Measurements from ENCODE around the gene KLHL29. TPM values are rescaled to one million over a fixed set of nuclear protein-coding genes. Genes with fewer than 3 reads are reported as not detected.

Gene KLHL29
- total RNA-seq, 1 donor from 2014 or later: 5.0 TPM

DNA sequence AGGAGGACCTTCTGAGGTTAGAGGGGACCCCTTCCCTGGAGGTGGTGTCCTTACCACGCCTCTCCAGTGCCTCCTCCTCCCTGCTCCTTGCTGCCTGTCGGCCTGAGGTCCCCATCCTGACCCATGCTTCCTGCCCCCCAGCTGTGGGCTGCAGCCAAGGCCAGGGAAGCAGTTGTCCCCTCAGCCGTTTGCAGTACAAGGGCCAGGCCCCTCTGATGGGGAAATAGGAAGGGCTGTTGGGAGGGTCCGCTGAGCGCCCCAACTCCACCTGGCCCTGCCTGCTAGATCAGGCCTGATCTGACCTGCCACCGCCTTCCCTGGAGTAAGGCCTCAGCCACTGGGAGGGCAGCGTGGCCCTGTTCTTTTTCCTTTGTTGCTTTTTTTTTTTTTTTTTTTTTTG lies 219.8 kb downstream of the KLHL29 start:
- no peak for DNase-seq (ENCODE audit: extremely low spot score, unreplicated experiment)
- H3K9me3 Mint-ChIP-seq (ENCODE audit: unreplicated experiment): no peaks in the 10 kb centered on the region
- H3K36me3 Mint-ChIP-seq (ENCODE audit: unreplicated experiment): no peaks in the 10 kb centered on the region
- H3K4me1 Mint-ChIP-seq (ENCODE audit: unreplicated experiment): peaks cover 11% of the 10 kb centered on the region
- H3K4me3 Mint-ChIP-seq (ENCODE audit: unreplicated experiment): no peak overlapping the region
- no peak overlapping the region for H3K27ac Mint-ChIP-seq (ENCODE audit: unreplicated experiment)
- peaks cover 2% of the 10 kb centered on the region for H3K27me3 Mint-ChIP-seq (ENCODE audit: unreplicated experiment)
- TF ChIP-seq, protein P1, sequence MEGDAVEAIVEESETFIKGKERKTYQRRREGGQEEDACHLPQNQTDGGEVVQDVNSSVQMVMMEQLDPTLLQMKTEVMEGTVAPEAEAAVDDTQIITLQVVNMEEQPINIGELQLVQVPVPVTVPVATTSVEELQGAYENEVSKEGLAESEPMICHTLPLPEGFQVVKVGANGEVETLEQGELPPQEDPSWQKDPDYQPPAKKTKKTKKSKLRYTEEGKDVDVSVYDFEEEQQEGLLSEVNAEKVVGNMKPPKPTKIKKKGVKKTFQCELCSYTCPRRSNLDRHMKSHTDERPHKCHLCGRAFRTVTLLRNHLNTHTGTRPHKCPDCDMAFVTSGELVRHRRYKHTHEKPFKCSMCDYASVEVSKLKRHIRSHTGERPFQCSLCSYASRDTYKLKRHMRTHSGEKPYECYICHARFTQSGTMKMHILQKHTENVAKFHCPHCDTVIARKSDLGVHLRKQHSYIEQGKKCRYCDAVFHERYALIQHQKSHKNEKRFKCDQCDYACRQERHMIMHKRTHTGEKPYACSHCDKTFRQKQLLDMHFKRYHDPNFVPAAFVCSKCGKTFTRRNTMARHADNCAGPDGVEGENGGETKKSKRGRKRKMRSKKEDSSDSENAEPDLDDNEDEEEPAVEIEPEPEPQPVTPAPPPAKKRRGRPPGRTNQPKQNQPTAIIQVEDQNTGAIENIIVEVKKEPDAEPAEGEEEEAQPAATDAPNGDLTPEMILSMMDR (IDR thresholded peaks at IDR 0.05): no peak

DNA sequence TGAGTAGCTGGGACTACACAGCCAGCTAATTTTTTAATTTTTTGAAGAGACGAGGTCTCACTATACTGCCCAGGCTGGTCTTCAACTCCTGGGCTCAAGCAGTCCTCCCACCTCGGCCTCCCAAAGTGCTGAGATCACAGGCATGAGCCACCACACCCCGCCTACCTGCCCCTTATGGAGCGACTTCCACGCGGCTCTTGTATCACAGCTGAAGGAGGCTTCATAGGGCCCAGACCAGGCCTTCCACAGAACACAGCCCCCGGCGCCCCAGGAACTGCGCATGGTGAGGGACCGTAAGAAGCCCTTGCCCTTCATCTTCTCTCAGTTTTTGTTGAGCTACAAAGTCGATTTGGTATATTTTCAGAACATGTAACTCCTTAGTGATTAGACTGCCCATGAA lies 220.3 kb downstream of the KLHL29 start:
- H3K36me3 Mint-ChIP-seq (ENCODE audit: unreplicated experiment): no peaks in the 10 kb centered on the region
- no peak overlapping the region for H3K27ac Mint-ChIP-seq (ENCODE audit: unreplicated experiment)
- peaks cover under 1% of the 10 kb centered on the region for H3K9me3 Mint-ChIP-seq (ENCODE audit: unreplicated experiment)
- no peak overlapping the region for H3K4me3 Mint-ChIP-seq (ENCODE audit: unreplicated experiment)
- peaks cover 2% of the 10 kb centered on the region for H3K27me3 Mint-ChIP-seq (ENCODE audit: unreplicated experiment)
- TF ChIP-seq, protein P1 (IDR thresholded peaks at IDR 0.05): no peak
- peaks cover 11% of the 10 kb centered on the region for H3K4me1 Mint-ChIP-seq (ENCODE audit: unreplicated experiment)
- DNase-seq (ENCODE audit: extremely low spot score, unreplicated experiment): no peak

DNA sequence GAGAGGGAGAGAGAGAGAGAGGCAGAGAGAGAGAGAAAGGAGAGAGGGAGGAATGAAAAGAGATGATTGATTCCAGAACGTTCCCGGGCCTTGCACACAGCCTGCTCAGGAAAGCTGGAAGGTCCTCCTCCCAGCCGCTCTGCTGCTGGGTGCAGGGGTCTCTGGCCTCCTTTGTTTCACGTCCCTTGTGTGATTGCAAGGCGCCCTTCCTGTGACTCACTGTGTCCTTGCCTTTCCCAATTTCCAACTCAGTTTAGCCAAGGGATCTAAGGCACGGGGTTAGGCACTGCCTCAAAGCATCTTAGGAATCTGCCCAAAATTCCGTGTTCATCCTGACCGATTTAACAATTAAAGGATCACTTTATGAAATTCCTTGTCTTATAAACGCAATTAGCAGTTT lies 221.2 kb downstream of the KLHL29 start:
- no peak for DNase-seq (ENCODE audit: extremely low spot score, unreplicated experiment)
- no peaks in the 10 kb centered on the region for H3K36me3 Mint-ChIP-seq (ENCODE audit: unreplicated experiment)

DNA sequence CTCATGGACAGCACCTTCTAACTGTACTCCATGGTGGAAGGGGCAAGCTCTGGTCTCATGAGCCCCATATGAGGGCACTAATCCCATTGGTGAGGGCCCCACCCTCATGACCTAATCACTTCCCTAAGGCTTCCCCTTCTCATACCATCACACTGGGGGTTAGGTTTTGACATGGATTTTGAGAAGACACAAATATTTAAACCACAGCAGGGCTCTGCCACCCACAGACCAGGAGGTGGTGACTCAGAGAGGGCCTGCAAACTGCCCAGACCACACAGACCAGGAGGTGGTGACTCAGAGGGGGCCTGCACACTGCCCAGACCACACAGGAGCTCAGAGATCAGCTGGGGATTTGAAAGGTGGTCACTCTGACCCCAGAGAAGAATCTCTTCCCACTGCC lies 222.0 kb downstream of the KLHL29 start:
- peaks cover 15% of the 10 kb centered on the region for H3K9me3 Mint-ChIP-seq (ENCODE audit: unreplicated experiment)
- no peak for DNase-seq (ENCODE audit: extremely low spot score, unreplicated experiment)
- TF ChIP-seq, protein P1 (IDR thresholded peaks at IDR 0.05): no peak
- H3K27me3 Mint-ChIP-seq (ENCODE audit: unreplicated experiment): peaks cover 2% of the 10 kb centered on the region
- H3K4me3 Mint-ChIP-seq (ENCODE audit: unreplicated experiment): no peak overlapping the region
- H3K4me1 Mint-ChIP-seq (ENCODE audit: unreplicated experiment): peaks cover 8% of the 10 kb centered on the region
- no peak overlapping the region for H3K27ac Mint-ChIP-seq (ENCODE audit: unreplicated experiment)
- peaks cover 7% of the 10 kb centered on the region for H3K36me3 Mint-ChIP-seq (ENCODE audit: unreplicated experiment)

More for the DNA sequence above, 221.2 kb downstream of the KLHL29 start:
- peaks cover 11% of the 10 kb centered on the region for H3K4me1 Mint-ChIP-seq (ENCODE audit: unreplicated experiment)
- H3K4me3 Mint-ChIP-seq (ENCODE audit: unreplicated experiment): no peak overlapping the region
- H3K9me3 Mint-ChIP-seq (ENCODE audit: unreplicated experiment): peaks cover 7% of the 10 kb centered on the region
- TF ChIP-seq, protein P1 (IDR thresholded peaks at IDR 0.05): no peak
- H3K27ac Mint-ChIP-seq (ENCODE audit: unreplicated experiment): no peak overlapping the region
- H3K27me3 Mint-ChIP-seq (ENCODE audit: unreplicated experiment): peaks cover 2% of the 10 kb centered on the region

DNA sequence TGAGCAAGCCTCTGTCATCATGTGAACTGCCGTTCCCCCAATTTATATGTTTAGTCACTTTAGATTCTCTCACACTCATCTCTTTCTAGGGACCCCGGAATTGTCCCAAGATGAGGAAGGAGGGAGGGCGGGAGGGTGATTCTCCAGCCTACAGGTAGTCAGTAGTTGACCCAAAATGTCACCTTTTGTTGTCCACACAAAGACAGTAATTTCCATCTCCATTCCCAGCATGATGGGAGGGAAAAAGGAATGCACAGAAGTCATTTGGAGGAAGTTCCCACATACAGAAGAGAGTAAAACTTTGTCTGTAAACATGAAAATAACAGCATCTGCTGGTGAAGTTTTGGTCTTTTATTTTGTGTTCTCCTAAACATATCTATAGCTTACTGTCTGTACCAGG lies 222.9 kb downstream of the KLHL29 start:
- no peak overlapping the region for H3K4me3 Mint-ChIP-seq (ENCODE audit: unreplicated experiment)
- no peak for DNase-seq (ENCODE audit: extremely low spot score, unreplicated experiment)
- H3K36me3 Mint-ChIP-seq (ENCODE audit: unreplicated experiment): peaks cover 9% of the 10 kb centered on the region
- TF ChIP-seq, protein P1 (IDR thresholded peaks at IDR 0.05): no peak
- no peak overlapping the region for H3K27ac Mint-ChIP-seq (ENCODE audit: unreplicated experiment)
- peaks cover 2% of the 10 kb centered on the region for H3K27me3 Mint-ChIP-seq (ENCODE audit: unreplicated experiment)
- no peaks in the 10 kb centered on the region for H3K4me1 Mint-ChIP-seq (ENCODE audit: unreplicated experiment)
- H3K9me3 Mint-ChIP-seq (ENCODE audit: unreplicated experiment): peaks cover 18% of the 10 kb centered on the region
